GM12865 (cell line): ENCODE results near the gene TOMM20.

Source experiments
- DNase-seq: peaks from one replicate; pipeline ENCODE4 v3.0.0; 2010; ENCODE audit warnings: low read depth
- H3K4me3 ChIP-seq: 2 replicates; pipeline ENCODE4 v1.5.1; 2011; ENCODE audit warnings: mild to moderate bottlenecking, low read depth, low read length, control low read depth
- CTCF ChIP-seq: IDR thresholded peaks from 2 replicates; pipeline ENCODE4 v1.5.1; 2011; ENCODE audit warnings: low read length, control low read depth, low read depth, inconsistent platforms; ENCODE audit not compliant: insufficient read depth; ENCODE audit errors: missing control alignments

TOMM20 gene

GRCh38 chr1:235067396-235068157 is 61.1 kb downstream of the TOMM20 start:
- DNase-seq: no peak
- TF ChIP-seq CTCF: no peak
- no peak overlapping the region for H3K4me3 ChIP-seq

GRCh38 chr1:235063068-235063765 is 65.4 kb downstream of the TOMM20 start:
- DNase-seq: no peak
- H3K4me3 ChIP-seq: no peak overlapping the region
- TF ChIP-seq CTCF: no peak

GRCh38 chr1:235060607-235061470 is 67.8 kb downstream of the TOMM20 start:
- DNase-seq: no peak
- no peak overlapping the region for H3K4me3 ChIP-seq
- no peak for TF ChIP-seq CTCF
